ENCODE results near the gene SMAD6. TPM values are rescaled to one million over a fixed set of nuclear protein-coding genes. Genes with fewer than 3 reads are reported as not detected.

The SMAD6 gene
- total RNA-seq, 1 donor from 2014 or later = 0.79 TPM

DNA sequence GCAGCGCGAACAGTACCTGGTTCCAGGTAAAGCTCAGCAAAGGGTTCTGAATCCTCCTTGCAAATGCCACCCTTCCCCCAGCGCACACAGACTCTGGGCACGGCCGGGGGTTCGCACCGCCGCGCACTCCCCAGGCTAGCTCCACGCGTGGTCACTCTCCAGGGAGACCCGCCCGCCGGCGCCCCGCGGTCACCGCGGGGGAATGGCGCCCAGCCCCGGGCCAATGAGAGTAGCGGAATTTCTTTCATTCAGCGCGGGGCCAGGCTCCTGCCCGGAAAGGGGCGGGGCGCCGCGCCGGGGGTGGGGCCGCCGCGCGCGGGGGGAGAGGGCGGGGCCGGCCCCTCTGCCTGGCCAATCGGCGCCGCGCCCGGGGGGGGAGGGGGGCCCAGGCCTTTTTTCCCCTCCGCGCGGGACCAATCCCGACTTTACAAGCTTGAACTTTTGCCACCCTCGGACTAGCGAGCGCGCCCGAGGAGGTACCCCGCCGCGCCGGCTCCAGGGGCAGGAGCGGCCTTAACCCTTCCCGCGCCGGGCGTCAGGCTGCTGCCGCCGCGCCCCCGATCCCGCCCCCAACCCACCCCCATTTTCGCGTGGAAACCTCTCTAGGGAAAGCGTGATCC lies 1.1 kb upstream of the SMAD6 start:
- Histone ChIP-seq H3K4me3 (ENCODE audit: low read depth, low read length) (peak overlapping the region; percentile 59), H3K36me3 (ENCODE audit: control insufficient read depth, insufficient read depth, low read length) (no peaks in the 10 kb centered on the region), H3K27me3 (ENCODE audit: control insufficient read depth, insufficient read depth, low read length) (peaks cover 10% of the 10 kb centered on the region)
- FAIRE-seq (no peak), DNase-seq (ENCODE audit: low read depth) (peak; percentile 68)
- TF ChIP-seq, protein P1, sequence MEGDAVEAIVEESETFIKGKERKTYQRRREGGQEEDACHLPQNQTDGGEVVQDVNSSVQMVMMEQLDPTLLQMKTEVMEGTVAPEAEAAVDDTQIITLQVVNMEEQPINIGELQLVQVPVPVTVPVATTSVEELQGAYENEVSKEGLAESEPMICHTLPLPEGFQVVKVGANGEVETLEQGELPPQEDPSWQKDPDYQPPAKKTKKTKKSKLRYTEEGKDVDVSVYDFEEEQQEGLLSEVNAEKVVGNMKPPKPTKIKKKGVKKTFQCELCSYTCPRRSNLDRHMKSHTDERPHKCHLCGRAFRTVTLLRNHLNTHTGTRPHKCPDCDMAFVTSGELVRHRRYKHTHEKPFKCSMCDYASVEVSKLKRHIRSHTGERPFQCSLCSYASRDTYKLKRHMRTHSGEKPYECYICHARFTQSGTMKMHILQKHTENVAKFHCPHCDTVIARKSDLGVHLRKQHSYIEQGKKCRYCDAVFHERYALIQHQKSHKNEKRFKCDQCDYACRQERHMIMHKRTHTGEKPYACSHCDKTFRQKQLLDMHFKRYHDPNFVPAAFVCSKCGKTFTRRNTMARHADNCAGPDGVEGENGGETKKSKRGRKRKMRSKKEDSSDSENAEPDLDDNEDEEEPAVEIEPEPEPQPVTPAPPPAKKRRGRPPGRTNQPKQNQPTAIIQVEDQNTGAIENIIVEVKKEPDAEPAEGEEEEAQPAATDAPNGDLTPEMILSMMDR (IDR thresholded peaks at IDR 0.05; ENCODE audit: insufficient read depth, low read length, severe bottlenecking) = no peak

DNA sequence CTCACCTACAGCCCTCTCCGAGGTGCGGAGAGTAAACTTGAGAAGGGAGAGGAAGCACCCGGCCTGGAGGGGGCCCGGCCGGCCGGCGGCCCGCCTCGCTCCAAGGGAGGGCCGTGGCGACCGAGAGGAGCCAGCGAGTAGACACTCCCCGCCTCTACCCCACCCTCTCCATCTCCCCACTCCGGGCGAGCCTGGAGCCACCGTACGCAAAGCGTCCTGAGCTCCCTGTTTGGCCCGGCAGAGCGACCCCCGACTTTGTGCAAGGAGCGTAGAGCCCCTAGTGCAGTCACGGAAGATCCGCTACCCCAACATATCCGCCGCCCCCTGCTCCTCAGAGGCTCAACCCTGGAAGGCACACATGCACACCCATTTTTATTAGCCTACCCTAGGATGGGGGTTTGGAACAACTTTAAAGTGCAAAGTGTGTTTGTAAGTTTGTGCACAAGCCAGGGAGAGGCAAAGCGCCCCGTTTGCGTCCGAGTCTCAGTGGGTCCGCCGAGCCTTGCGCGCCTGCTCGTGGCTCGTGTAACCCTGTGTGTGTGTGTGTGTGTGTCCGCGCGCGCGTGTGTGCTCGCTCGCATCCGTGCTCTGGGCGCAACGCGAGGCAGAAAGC lies 508 bp upstream of the SMAD6 start:
- FAIRE-seq (no peak), DNase-seq (ENCODE audit: low read depth) (peak; percentile 20)
- TF ChIP-seq, protein P1 (IDR thresholded peaks at IDR 0.05; ENCODE audit: insufficient read depth, low read length, severe bottlenecking) = no peak
- Histone ChIP-seq H3K27me3 (ENCODE audit: control insufficient read depth, insufficient read depth, low read length) (peaks cover 11% of the 10 kb centered on the region), H3K4me3 (ENCODE audit: low read depth, low read length) (peak overlapping the region; percentile 59), H3K36me3 (ENCODE audit: control insufficient read depth, insufficient read depth, low read length) (no peaks in the 10 kb centered on the region)

DNA sequence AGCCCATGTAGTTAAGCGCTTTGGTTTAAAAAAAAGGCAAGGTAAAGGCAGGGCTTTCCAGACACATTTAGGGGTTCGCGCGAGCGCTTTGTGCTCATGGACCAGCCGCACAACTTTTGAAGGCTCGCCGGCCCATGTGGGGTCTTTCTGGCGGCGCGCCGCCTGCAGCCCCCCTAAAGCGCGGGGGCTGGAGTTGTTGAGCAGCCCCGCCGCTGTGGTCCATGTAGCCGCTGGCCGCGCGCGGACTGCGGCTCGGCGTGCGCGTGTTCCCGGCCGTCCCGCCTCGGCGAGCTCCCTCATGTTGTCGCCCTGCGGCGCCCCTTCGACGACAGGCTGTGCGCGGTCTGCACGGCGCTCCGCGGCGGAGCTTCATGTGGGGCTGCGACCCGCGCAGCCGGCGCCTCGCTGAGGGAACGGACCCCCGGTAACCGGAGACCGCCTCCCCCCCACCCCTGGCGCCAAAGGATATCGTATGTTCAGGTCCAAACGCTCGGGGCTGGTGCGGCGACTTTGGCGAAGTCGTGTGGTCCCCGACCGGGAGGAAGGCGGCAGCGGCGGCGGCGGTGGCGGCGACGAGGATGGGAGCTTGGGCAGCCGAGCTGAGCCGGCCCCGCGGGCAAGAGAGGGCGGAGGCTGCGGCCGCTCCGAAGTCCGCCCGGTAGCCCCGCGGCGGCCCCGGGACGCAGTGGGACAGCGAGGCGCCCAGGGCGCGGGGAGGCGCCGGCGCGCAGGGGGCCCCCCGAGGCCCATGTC lies 927 bp downstream of the SMAD6 start:
- TF ChIP-seq, protein P1 (IDR thresholded peaks at IDR 0.05; ENCODE audit: insufficient read depth, low read length, severe bottlenecking) = no peak
- no peaks in the 10 kb centered on the region for H3K36me3 ChIP-seq (ENCODE audit: control insufficient read depth, insufficient read depth, low read length)
- H3K27me3 ChIP-seq (ENCODE audit: control insufficient read depth, insufficient read depth, low read length) = peaks cover 11% of the 10 kb centered on the region
- FAIRE-seq = no peak
- DNase-seq (ENCODE audit: low read depth) = no peak
- peak overlapping the region; percentile 25 for H3K4me3 ChIP-seq (ENCODE audit: low read depth, low read length)

DNA sequence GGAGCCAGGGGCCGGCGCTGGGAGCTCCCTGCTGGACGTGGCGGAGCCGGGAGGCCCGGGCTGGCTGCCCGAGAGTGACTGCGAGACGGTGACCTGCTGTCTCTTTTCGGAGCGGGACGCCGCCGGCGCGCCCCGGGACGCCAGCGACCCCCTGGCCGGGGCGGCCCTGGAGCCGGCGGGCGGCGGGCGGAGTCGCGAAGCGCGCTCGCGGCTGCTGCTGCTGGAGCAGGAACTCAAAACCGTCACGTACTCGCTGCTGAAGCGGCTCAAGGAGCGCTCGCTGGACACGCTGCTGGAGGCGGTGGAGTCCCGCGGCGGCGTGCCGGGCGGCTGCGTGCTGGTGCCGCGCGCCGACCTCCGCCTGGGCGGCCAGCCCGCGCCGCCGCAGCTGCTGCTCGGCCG lies 1.5 kb downstream of the SMAD6 start:
- peaks cover 11% of the 10 kb centered on the region for H3K27me3 ChIP-seq (ENCODE audit: control insufficient read depth, insufficient read depth, low read length)
- TF ChIP-seq, protein P1 (IDR thresholded peaks at IDR 0.05; ENCODE audit: insufficient read depth, low read length, severe bottlenecking) = no peak
- DNase-seq (ENCODE audit: low read depth) = no peak
- H3K4me3 ChIP-seq (ENCODE audit: low read depth, low read length) = peak overlapping the region; percentile 25
- H3K36me3 ChIP-seq (ENCODE audit: control insufficient read depth, insufficient read depth, low read length) = no peaks in the 10 kb centered on the region
- FAIRE-seq = no peak

DNA sequence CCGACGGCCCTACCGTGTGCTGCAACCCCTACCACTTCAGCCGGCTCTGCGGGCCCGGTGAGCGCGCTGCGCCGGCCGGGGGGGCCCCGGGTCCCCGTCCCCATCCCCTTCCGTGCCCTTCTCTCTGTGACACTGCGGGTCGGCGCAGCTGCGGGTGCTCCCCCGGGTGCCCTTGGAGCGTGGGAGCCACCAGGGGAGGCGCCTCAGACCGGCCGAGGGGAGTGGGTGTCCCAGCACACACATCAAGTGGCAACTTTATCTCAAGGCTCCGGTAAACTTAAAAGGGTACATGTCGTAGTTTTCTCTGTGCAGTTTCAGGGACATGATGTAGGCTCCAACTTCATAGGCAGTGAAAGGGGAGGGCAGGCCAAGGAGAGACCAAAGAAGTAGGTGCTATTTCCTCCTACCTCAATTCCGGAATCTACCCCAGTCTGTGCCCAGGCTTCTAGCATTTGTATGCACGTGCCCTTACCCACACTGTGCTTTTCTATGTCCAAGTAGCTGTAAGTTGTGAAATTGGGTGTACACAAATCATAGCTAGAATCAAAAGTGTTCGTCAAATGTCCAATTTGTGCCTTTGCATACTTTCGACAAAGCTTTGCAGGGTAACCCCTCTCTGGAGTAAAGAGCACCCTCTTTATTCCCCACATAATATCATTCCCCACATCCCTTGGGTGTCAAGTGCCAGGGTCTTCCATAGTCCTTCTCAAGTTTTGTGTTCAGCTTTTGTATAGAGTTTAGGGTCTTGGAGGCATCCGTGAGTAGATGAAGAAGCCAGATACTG lies 2.2 kb downstream of the SMAD6 start:
- H3K4me3 ChIP-seq (ENCODE audit: low read depth, low read length) = peak overlapping the region; percentile 25
- TF ChIP-seq, protein P1 (IDR thresholded peaks at IDR 0.05; ENCODE audit: insufficient read depth, low read length, severe bottlenecking) = no peak
- no peak for DNase-seq (ENCODE audit: low read depth)
- no peaks in the 10 kb centered on the region for H3K36me3 ChIP-seq (ENCODE audit: control insufficient read depth, insufficient read depth, low read length)
- peaks cover 11% of the 10 kb centered on the region for H3K27me3 ChIP-seq (ENCODE audit: control insufficient read depth, insufficient read depth, low read length)
- no peak for FAIRE-seq

Measured in bronchial epithelial cell (primary cell).